HG03066 (cell line): ENCODE measurements around the gene PPP2R2B.

ENCODE experiments used
- ATAC-seq: cut with Tn5 transposase; IDR thresholded peaks from one replicate; pipeline ENCODE4 v1.9.1; 2021; ENCODE audit warnings: low read depth; ENCODE audit not compliant: unreplicated experiment

The PPP2R2B gene

DNA sequence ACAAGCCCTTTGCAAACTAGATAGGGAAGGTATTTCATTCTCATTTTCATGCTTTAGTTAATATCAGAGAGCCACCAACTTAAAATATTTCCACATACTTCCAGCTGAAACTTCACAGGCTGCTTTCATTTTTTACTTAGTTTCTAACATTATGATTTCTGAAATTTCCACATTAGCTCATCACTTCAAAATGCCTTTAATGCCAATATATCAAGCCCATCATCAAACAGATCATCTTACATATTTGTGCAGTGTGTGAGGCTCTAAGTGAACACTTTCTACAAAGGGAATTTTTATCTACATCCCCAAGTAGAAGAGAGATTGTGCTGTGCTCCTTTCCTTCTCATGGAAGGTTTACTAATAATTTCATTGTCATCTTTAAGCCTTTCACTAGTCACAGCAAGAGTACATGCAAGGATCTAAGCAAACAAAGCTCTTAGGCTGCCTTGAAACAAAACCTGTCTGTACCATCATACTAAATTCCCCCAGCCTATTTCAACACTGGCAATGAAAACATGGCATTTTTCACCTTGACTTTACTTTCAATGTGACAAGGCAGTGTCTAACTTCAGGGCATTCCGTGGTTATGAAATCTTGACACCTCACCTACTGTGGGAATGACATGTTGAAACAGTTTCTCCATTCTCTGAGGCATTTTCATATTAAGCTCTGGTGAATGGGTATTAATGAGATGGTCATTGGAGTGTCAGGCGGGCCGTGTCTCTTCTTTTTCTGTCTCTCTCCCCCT is 45.4 kb downstream of the PPP2R2B start:
- ATAC-seq, result no peak

GRCh38 chr5:146828385-146828784 is 50.2 kb downstream of the PPP2R2B start:
- no peak for ATAC-seq

DNA sequence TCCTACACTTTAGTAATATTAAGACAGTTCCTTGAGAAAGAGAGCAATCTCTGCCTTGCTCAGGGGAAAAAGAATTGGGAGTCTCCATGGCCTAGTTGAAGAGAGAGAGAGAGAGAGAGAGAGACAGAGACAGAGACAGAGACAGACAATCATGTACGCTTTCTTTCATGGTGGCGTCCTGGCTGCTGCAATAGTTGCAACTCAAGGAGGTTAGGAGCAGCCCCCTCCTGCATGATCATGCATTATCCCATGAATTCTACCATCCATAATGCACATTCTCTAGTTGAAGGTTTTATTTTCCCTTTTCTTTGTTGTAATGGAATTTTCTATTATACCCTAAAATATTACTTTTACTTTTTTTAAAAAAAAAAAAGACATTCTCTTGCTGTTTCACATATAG is 50.7 kb downstream of the PPP2R2B start:
- no peak for ATAC-seq

- ATAC-seq, result no peak
Observed at GRCh38 chr5:146825033-146825432, 53.5 kb downstream of the PPP2R2B start.

GRCh38 chr5:146821732-146822131 is 56.8 kb downstream of the PPP2R2B start:
- no peak for ATAC-seq

GRCh38 chr5:146820987-146821386 is 57.6 kb downstream of the PPP2R2B start:
- ATAC-seq, result no peak

DNA sequence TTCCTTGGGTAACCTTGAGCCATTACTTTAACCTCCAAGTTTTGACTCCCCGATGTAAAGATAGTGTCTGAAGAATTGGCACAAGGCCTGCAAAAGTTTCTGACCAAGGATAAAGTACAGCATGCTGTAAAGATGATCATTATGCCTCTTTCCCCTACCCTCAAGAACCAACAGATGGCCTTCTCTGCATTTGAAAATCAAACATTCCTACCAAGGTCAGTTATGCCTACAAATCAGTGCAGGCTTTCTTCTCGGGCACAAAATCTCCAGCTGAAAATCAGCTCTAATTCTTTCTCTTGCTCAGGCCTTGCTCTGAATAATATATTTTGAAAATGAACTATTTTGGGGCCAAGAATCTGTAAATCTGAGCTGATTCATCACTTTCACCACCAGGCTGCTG is 59.7 kb downstream of the PPP2R2B start:
- ATAC-seq, result no peak

- ATAC-seq, result no peak
Observed at GRCh38 chr5:146817973-146818372, 60.6 kb downstream of the PPP2R2B start.

DNA sequence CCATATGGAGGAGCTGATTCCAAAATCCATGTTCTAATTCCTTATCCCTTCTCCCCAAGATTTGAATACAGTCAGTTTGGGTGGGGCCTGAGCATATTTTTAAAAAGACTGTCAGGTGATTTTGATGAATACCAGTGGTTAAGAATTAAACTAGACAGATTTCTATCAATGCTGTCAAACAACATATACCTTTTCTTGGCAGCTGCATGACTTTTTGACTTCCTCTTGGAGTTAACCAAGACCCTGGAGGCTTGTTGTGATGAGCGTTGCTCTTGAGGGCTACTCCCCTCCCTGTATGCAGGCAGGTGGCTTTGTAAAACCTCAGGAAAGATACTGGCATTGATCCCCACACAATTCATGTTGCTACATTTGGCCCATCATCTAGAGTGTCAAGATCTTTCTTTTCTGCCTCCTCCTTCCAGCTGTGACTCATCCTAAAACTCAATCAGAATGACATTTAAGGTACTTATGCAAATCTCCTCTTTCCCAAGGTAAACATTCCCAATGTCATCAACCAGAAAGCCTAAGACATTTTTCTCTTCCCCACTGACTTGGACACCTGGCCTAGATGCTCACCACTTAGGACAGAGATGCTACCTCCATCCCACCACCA is 61.7 kb downstream of the PPP2R2B start:
- no peak for ATAC-seq

- no peak for ATAC-seq
Observed at GRCh38 chr5:146815411-146815810, 63.1 kb downstream of the PPP2R2B start.

GRCh38 chr5:146813346-146814157 is 65.0 kb downstream of the PPP2R2B start:
- ATAC-seq, result no peak

DNA sequence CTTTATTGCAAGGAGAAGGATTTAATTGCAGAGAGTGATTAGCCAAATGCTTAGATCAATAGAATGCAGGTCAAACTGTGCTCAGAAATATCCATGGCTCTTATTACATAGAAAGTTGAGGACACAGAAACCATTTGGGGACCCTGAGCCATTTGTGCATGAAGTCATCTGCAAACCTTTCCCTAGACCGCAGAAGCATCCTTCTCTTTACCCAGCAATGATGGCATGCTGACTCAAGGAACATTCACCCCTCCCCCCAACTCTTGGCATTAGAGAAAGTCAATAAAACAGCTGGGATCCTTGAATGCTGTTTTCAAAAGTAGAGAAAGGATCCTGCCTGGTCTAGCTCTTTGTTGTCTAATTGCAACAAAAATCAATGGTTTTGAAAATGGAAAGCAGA is 73.5 kb downstream of the PPP2R2B start:
- no peak for ATAC-seq

DNA sequence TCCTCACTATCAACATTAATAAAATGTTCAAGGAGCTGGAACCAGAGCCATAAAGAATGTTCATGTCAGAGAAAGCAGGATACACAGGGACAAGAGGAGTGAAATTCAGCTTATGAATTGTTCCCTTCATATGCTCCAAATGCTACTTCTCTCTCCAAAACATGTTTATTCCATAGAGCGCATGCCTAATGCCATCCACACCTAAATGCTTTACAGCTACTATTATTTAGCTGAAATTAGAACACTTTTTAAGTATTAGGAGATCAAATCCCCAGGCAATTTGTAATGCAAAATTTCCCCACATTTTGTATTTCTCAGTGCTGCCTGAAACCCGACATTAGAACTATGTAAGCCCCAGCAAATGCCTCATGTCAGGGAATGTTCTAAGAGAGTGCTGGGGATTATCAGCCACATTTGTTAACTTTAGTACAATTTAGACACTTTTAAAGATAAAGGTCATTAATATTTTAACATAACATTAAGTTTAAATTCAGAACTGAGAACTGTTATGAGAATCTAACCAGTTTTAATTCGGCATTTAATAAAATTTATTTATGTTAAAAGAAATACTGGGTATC is 75.5 kb downstream of the PPP2R2B start:
- no peak for ATAC-seq

GRCh38 chr5:146799671-146800070 is 78.9 kb downstream of the PPP2R2B start:
- no peak for ATAC-seq

DNA sequence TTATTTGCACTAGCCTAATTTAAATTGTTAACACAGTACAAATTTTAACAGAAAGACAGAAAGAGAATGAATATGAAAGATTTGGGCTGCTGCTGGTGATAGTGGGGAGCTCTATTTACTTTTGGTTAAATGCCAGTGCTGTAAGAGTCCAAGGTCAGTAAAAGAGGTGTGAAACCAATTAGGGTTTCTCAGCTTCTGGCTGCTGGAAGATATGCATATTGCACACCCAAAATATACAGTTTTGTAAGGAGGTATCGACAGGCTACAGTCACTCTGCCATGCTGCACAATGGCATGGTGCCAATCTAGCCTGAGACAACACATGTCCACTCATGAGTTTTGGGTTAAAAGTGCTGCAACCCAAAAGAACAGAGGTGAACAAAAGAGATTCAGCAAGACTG is 79.3 kb downstream of the PPP2R2B start:
- ATAC-seq, result no peak

DNA sequence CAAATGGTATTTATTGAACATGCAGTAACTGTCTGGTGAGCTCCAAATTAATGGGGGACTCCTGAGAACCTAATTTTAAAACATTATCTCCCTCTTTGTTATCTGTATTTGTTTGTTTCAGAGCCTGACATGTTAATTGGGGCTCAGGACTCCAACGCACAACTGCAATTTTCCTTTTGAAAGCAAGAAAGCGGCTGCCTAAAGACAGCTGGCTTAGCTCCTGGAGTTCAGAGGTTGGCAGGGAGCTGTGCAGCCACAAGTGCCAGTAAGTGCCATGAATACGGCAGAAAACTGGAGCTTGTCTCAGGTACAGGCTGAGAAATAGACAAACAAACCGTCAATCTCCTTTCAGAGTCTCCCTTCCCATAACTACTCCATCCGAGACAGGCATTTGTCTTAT is 80.9 kb downstream of the PPP2R2B start:
- ATAC-seq, result no peak

DNA sequence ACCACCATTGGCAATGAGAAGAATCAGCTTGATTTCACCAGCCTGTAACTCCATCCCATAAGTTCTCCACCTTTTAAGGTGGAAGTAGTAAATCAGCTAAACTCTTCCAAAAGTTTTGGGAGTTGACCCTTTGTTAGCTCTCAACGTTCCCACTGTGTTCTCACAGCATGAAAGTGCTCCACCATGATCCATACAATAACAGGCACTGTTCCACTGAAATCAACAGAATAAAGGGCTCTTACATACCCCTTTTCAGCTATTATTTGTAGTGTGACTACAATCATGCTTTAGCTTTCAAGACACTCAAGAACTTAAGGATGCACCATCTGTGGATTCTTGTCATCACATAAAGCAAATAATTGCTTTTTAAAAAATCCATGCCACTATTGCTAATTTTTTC is 81.6 kb downstream of the PPP2R2B start:
- ATAC-seq, result no peak

DNA sequence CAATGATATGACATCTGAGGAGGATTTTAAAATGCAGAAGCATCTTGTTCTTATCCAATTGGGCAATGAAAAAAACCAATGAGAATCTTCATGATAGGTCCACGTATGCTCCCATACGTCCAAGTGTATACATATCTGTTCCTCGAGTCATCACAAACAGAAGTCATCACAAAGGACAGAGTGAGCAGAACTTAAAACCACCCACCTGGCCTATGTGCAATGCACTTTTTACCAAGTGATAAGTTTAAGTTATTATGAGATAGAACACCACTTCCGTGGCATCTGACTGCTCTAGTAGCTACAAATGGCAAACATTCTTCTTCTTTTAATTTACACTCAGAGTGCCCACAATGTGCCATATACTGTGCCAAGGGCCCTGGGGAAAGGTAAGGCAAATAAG is 82.4 kb downstream of the PPP2R2B start:
- ATAC-seq, result no peak

- ATAC-seq, result no peak
Observed at GRCh38 chr5:146794326-146795029, 84.1 kb downstream of the PPP2R2B start.

DNA sequence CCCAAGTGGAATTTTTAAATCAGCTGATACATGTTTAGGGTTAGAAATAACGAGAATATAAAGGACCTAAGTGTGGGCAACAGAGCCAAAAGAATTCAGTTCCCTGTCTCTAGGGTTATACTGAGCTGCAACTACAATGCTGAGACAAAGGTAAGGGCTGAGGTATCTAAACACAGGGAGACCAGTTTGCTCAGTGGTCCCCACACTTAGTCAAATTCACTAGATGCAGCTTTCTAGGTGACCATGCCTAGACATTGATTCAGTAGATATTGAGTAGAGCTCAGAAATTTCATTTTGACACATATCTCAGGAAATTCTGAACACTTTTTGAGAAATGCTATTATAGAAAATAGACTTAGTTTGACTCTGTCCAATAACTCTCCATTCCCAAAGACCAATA is 84.8 kb downstream of the PPP2R2B start:
- no peak for ATAC-seq

DNA sequence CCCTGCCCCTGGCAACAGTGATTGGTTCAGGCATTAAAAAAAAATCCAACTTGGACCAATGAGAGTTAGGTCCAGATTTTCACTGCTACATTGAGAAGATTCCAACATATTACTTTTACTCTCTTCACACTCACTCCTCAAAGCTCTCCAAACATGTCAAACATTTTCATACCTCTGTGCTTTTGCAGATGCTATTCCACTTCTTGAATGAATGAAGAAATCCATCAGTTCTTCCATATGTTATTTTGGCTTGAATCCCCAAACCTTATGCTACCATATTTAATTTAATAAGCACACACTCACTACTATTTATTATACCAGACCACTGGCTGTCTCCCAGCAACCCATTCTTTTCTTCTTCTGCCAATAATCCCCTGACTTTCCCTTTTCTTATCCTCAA is 87.1 kb downstream of the PPP2R2B start:
- ATAC-seq, result no peak
